SU-DHL-6 (cell line): Measurements from ENCODE around the gene ZMAT3.
"Not testable (repeated sequence)": the region's sequence is repeated elsewhere in the genome, so short reads cannot be mapped to it uniquely, and the experiment has no call there.

Source experiments
- H2AFZ ChIP-seq: fragments of 200-600 bp; sonication (generic); 2 replicates; pipeline ENCODE4 v1.6.1; 2014; ENCODE audit warnings: low read depth, mild to moderate bottlenecking, moderate library complexity, mixed read lengths, antibody characterized with exemption, low read length; ENCODE audit not compliant: severe bottlenecking
- H3F3A ChIP-seq: fragments of 200-600 bp; shearing (Covaris generic); 2 replicates; pipeline ENCODE4 v1.6.0; 2016; ENCODE audit warnings: antibody characterized with exemption, mild to moderate bottlenecking; ENCODE audit not compliant: insufficient read depth
- H3K27ac ChIP-seq: fragments of 200-600 bp; sonication (generic); 2 replicates; pipeline ENCODE4 v1.5.1; 2016; ENCODE audit warnings: low read depth, mild to moderate bottlenecking, low read length, moderate library complexity, mixed read lengths
- H3K27me3 ChIP-seq: fragments of 200-600 bp; sonication (generic), shearing (Covaris generic); 2 replicates; pipeline ENCODE4 v1.6.0; 2014; ENCODE audit warnings: mild to moderate bottlenecking, low read length
- H3K36me3 ChIP-seq: fragments of 200-600 bp; sonication (generic); 2 replicates; pipeline ENCODE4 v1.6.1; 2014; ENCODE audit warnings: mild to moderate bottlenecking, low read length, mixed read lengths
- H3K4me2 ChIP-seq: fragments of 300-600, 200-600 bp; shearing (Covaris generic), sonication (generic); 2 replicates; pipeline ENCODE4 v1.6.0; 2014; ENCODE audit warnings: low read length, low read depth, mild to moderate bottlenecking; ENCODE audit not compliant: poor library complexity, severe bottlenecking
- H3K4me3 ChIP-seq: fragments of 200-600 bp; sonication (generic); 2 replicates; pipeline ENCODE4 v1.5.1; 2014; ENCODE audit warnings: antibody characterized with exemption, low read length, mild to moderate bottlenecking, mixed read lengths; ENCODE audit not compliant: insufficient read depth, poor library complexity, severe bottlenecking
- H3K79me2 ChIP-seq: fragments of 200-600 bp; sonication (generic); 2 replicates; pipeline ENCODE4 v1.6.1; 2014; ENCODE audit warnings: mild to moderate bottlenecking, low read length, moderate library complexity; ENCODE audit not compliant: insufficient read depth
- H3K9ac ChIP-seq: fragments of 200-600 bp; sonication (generic); 2 replicates; pipeline ENCODE4 v1.7.0; 2014; ENCODE audit warnings: mild to moderate bottlenecking, low read length
- H3K9me2 ChIP-seq: fragments of 200-600 bp; sonication (generic); replicated peaks from 2 replicates; pipeline ENCODE4 v1.6.1; 2014; ENCODE audit warnings: low read length; ENCODE audit not compliant: insufficient read depth
- H3K9me3 ChIP-seq: fragments of 200-600 bp; sonication (generic); 2 replicates; pipeline ENCODE4 v1.6.1; 2014; ENCODE audit warnings: low read length, mixed read lengths; ENCODE audit not compliant: insufficient read depth
- H4K20me1 ChIP-seq: fragments of 200-600 bp; sonication (generic); 2 replicates; pipeline ENCODE4 v1.6.1; 2014; ENCODE audit warnings: low read depth, mild to moderate bottlenecking, antibody characterized with exemption, low read length, moderate library complexity, mixed read lengths
- CTCF ChIP-seq: fragments of 200-600 bp; sonication (generic); IDR thresholded peaks from one replicate; pipeline ENCODE4 v1.5.1; 2017; ENCODE audit warnings: antibody characterized with exemption, mild to moderate bottlenecking, low read length, moderate library complexity; ENCODE audit not compliant: insufficient read depth, poor library complexity, severe bottlenecking
- EZH2phosphoT487 ChIP-seq: fragments of 200-600 bp; sonication (generic), shearing (Covaris generic); conservative IDR thresholded peaks from 2 replicates; pipeline ENCODE4 v1.6.1; 2018; ENCODE audit warnings: mild to moderate bottlenecking, antibody characterized with exemption, low read length, moderate library complexity, mixed read lengths

ZMAT3 gene

GRCh38 chr3:179036226-179036625 is 35.4 kb downstream of the ZMAT3 start:
- H3K4me2 ChIP-seq: no peak overlapping the region

GRCh38 chr3:179035232-179035631 is 36.4 kb downstream of the ZMAT3 start:
- Histone ChIP-seq H4K20me1 (no peaks in the 10 kb centered on the region), H3K79me2 (no peaks in the 10 kb centered on the region; the same call in 1 of the 2 replicates), H2AFZ (no peak overlapping the region), H3K36me3 (no peaks in the 10 kb centered on the region), H3K4me2 (no peak overlapping the region), H3K27ac (no peak overlapping the region), H3K9me2 (no peaks in the 10 kb centered on the region), H3K27me3 (no peaks in the 10 kb centered on the region), H3K9me3 (no peaks in the 10 kb centered on the region), H3K4me3 (no peak overlapping the region), H3K9ac (no peak overlapping the region), H3F3A (no peaks in the 10 kb centered on the region)
- TF ChIP-seq EZH2phosphoT487: no peak
- TF ChIP-seq CTCF: no peak

More at GRCh38 chr3:179036226-179036625, 35.4 kb downstream of the ZMAT3 start:
- Histone ChIP-seq H3K27ac (no peak overlapping the region), H3K27me3 (no peaks in the 10 kb centered on the region), H3K9me3 (no peaks in the 10 kb centered on the region), H3K79me2 (no peaks in the 10 kb centered on the region; the same call in 1 of the 2 replicates), H2AFZ (no peak overlapping the region), H3K9ac (no peak overlapping the region), H4K20me1 (no peaks in the 10 kb centered on the region), H3K36me3 (no peaks in the 10 kb centered on the region), H3K4me3 (no peak overlapping the region), H3K9me2 (no peaks in the 10 kb centered on the region), H3F3A (no peaks in the 10 kb centered on the region)
- no peak for TF ChIP-seq EZH2phosphoT487
- no peak for TF ChIP-seq CTCF

DNA sequence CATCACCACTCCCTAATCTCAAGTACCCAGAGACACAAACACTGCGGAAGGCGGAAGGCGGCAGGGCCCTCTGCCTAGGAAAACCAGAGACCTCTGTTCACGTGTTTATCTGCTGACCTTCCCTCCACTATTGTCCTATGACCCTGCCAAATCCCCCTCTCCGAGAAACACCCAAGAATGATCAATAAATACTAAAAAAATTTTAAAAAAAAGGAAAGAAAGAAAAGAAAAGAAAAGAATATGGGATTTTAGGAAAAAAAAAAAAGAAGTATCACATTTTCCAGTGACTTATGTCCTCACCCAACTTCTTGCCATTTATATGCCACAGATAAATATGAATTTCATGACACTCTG is 38.3 kb downstream of the ZMAT3 start:
- not testable (repeated sequence) for H3K4me2 ChIP-seq, H3K9me2 ChIP-seq, H2AFZ ChIP-seq, H3K79me2 ChIP-seq, H4K20me1 ChIP-seq, H3K9ac ChIP-seq, H3K27ac ChIP-seq, H3K27me3 ChIP-seq, H3K36me3 ChIP-seq, H3K9me3 ChIP-seq, H3K4me3 ChIP-seq, H3F3A ChIP-seq

DNA sequence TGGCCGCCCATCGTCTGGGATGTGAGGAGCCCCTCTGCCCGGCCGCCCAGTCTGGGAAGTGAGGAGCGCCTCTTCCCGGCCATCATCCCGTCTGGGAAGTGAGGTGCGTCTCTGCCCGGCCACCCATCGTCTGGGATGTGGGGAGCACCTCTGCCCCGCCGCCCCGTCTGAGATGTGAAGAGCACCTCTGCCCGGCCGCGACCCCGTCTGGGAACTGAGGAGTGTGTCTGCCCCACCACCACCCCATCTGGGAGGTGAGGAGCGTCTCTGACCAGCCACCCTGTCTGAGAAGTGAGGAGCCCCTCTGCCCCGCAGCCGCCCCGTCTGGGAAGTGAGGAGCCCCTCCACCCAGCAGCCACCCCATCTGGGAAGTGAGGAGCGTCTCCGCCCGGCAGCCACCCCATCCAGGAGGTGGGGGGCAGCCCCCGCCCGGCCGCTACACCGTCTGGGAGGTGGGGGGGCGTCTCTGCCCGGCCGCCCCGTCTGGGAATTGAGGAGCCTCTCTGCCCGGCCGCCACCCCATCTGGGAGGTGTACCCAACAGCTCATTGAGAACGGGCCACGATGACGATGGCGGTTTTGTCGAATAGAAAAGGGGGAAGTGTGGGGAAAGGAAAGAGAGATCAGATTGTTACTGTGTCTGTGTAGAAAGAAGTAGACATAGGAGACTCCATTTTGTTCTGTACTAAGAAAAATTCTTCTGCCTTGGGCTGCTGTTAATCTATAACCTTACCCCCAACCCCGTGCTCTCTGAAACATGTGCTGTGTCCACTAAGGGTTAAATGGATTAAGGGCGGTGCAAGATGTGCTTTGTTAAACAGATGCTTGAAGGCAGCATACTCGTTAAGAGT is 38.9 kb downstream of the ZMAT3 start:
- not testable (repeated sequence) for H3K36me3 ChIP-seq, H4K20me1 ChIP-seq, H3K9ac ChIP-seq, H3K4me2 ChIP-seq, H3K27ac ChIP-seq, H3F3A ChIP-seq, H3K4me3 ChIP-seq, H3K9me2 ChIP-seq, H2AFZ ChIP-seq, H3K9me3 ChIP-seq, H3K79me2 ChIP-seq, H3K27me3 ChIP-seq
